Nucleus accumbens (tissue), 56 donors: ENCODE results near the gene LRRC40.

Source experiments
- DNase-seq, 56 donors: peaks; one replicate each; lab custom pipeline; 2025; lab: John Stamatoyannopoulos, UW

The LRRC40 gene

DNA sequence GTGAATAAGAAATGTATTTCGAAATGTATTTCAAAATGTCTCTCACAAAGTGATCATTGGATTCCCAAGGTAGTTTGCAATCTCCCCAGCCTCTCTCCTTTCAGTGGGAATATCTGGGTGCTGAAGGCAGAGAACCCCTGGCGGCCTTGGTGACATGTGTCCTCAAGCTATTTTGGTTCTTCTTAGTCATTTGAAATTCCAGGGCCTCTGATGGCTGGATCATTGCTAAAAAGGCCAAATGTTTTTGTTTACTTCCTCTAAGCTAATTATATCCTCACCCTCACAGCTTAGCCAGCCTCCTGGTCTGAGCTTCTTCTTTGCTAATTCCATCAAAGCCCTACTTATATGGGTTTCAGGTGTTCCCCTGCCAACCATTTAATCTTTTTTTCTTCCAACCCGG lies 71.2 kb downstream of the LRRC40 start:
- DNase-seq, result no peak

DNA sequence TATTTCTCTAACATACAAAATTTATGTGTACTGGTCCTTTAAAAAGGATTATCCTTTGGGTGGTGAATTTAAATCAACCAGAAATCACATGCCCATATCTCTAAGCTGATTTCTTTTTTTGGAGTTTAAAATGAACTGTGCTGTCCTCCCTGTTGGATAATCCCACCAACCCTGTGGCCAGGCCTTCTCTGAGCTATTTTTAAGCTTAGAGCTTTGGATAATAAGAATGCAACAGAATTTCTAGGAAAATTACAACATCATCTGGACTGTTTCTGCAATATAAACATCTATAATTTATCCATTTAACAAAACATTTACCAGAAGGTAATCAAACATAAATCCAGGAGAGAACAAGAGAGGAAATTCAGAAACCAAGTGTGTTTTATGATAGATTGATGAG lies 88.3 kb downstream of the LRRC40 start:
- no peak for DNase-seq

DNA sequence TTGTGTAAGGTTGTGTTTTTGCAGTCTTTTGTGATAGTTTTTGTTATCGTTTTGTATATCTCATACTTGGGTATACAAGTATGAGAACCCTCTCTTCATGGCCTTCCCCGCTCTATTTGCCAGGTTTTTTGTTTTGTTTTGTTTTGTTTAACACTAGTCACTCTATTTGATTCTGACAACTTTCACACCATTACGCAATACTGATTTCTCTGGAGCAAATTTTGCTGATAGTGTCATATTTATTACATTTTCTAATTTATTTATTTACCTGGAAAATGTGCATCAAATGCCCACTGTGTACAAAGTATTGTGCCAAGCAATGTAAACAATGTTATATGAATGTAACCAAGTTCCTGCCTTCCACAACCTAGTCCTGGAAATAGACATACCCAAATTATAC lies 90.1 kb downstream of the LRRC40 start:
- no peak for DNase-seq

DNA sequence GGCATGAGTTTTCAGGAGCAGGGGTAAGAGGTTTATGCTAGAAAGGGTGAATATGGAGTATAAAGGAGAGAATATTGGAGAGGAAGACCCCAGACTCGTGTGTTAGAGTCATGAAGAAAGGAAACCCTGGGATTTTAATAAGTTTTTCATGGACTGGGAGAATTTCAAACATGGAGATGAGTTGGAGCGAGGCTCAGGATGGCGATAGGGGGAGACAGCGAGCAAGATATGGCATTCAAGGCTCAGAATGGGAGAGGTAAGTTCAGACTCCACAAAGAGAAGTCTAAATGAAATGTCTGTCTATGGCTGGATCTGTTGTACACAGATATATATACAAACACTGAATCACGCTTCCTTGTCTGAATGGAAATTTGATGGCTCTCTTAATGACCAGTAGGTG lies 92.5 kb downstream of the LRRC40 start:
- no peak for DNase-seq

DNA sequence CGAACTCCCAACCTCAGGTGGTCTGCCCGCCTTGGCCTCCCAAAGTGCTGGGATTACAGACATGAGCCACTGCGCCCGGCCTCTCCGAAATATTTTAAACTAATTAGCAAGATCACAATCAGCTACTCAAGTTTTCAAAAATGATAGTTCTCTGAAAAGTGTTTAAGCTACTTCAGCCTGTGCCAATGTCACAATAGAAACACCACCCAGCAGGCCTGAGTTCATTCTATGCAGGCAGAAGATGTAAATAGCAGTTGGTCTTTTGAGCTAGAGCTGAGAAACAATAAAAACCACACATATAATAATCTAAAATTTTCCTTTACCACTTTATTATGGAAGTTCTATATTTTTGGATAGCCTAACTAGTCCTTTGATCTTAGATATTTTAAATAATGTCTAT lies 96.1 kb downstream of the LRRC40 start:
- no peak for DNase-seq

DNA sequence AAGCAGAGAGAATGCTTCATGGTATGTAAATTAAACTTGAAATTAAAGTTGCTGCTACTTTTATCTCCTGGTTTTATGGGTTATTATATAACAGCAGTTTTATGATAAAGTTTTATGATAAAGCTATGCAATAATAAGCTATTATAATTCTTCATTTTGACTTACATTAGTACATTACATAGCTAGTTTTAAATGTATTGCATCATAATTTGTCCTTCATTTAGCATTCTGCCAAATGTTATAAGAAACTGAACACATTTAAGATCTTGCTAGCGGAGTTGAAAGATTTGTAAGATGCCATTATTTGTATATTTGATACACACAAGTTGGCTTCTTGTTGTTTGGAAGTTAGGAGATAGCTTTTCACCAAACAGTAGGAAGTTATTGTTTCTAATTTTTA lies 101.6 kb downstream of the LRRC40 start:
- no peak for DNase-seq

DNA sequence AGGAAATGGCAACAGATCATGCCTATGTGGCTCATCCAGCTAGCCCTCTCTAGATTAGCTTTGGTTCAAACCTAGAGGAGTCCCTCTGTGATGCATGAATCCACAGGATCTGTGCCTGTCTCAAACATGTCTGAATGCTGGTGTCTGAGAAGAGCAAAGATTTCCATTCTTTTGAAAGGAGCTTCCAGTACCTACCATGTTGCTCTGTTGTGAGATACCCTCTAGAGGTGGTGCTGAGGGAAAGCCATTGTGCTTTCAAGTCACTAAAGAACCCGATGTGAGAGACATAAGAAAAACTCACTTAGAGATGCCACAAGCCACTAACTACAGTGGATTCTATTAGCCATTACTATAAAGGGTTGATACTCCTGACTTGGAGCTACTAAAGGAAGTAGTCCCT lies 103.6 kb downstream of the LRRC40 start:
- DNase-seq, result no peak

DNA sequence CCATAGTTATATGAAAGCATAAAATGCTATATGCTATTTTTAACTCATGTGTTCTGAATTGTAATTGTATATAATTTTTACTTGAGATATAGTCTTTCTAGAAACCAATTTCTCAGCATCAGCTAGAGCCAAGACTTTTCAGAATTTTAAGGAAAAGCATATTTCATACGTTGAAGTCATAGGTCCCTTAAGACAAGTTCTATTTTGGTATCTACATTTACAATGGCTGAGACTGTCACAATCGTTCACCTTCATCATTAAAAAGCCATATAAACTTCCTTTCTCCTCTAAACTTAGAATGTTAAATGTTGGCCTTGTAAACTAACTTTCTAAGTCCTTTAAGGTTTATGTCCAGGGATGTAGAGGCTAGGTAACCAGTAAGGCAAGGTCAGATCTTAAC lies 104.1 kb downstream of the LRRC40 start:
- no peak for DNase-seq
